Thyroid gland (tissue), 4 donors: ENCODE measurements around the gene RRP1B. TPM values are rescaled to one million over a fixed set of nuclear protein-coding genes. Genes with fewer than 3 reads are reported as not detected.

Experiments used
- DNase-seq, 2 donors: peaks; one replicate each; pipeline ENCODE4 v3.0.0-alpha.2; 2019
- H3K27ac ChIP-seq, 3 donors: fragments of 200-600 bp; sonication (generic); 1 replicate in 2 of 3; 2 replicates in 1 of 3; pipeline ENCODE4 v1.5.1; 2016 to 2019; ENCODE audit warnings: mild to moderate bottlenecking in 1 of 3, moderate library complexity in 1 of 3
- H3K27me3 ChIP-seq: fragments of 200-600 bp; sonication (generic); one replicate; pipeline ENCODE4 v1.5.1; 2019
- H3K36me3 ChIP-seq, 2 donors: fragments of 200-600 bp; sonication (generic); one replicate each; pipeline ENCODE4 v1.5.1; 2016 to 2019
- H3K4me1 ChIP-seq, 2 donors: fragments of 200-600 bp; sonication (generic); one replicate each; pipeline ENCODE4 v1.5.1; 2017 to 2019
- H3K4me3 ChIP-seq, 3 donors: fragments of 200-600 bp; sonication (generic); replicated peaks in 1 of 3; 1 replicate in 2 of 3; 2 replicates in 1 of 3; pipeline ENCODE4 v1.5.1; 2016; ENCODE audit warnings: mild to moderate bottlenecking in 1 of 3
- H3K9me3 ChIP-seq: fragments of 200-600 bp; sonication (generic); one replicate; pipeline ENCODE4 v1.5.1; 2017
- POLR2A ChIP-seq, 2 donors: fragments of 450-650 bp; IDR thresholded peaks; one replicate each; pipeline ENCODE4 v1.6.1; 2017; ENCODE audit warnings: antibody characterized with exemption in 2 of 2, mild to moderate bottlenecking in 2 of 2, moderate library complexity in 1 of 2
- WGBS, 2 donors: methylation state at CpG; one replicate each; pipeline ENCODE4 v1.1.5; 2017; 5-methylcytosine and 5-hydroxymethylcytosine counted together
- intact Hi-C: fragments of 100-400 bp; cut with DNase I; formaldehyde crosslinking; loops from one replicate; pipeline ENCODE4 v1.15.1; 2023
- total RNA-seq, 4 donors: library from RNA; depleted of rRNA; stranded (reverse); fragments of >200 nt; gene quantifications; one replicate each; pipeline ENCODE4 v1.2.3, GENCODE V29; 2016
- TF ChIP-seq, protein P1 (sequence below), 6 experiments: fragments of 200-600 bp in 3 of 6; fragments of 450-650 bp in 3 of 6; sonication (generic) in 3 of 6; IDR thresholded peaks; one replicate each; pipeline ENCODE4 v1.5.1; 2016 to 2019; ENCODE audit warnings: antibody characterized with exemption in 6 of 6, mild to moderate bottlenecking in 2 of 6, inconsistent platforms in 1 of 6, moderate library complexity in 1 of 6

RRP1B gene
- total RNA-seq, 4 donors from 2014 or later: 19.7 to 22.8 (median 20.5) TPM

DNA sequence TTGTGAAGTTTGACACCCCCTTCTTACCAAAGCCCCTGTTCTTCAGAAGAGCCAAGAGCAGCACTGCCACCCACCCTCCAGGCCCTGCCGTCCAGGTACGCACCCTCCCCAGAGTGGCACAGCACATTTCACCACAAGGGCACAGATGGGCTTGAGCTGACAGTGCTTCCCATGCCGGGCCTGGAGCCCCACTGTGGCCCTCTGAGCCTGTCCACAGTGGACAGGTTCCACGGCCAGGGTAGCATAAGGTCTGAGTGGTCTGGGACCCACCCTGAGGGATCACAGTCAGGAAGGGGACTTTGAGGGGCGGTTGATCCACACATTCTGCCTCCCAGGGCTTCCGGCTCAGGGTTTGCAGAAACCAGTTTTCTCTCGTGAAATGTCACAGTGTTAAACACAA, 31.0 kb downstream of the RRP1B start:
- intact Hi-C loops: no loop called here
- Histone ChIP-seq H3K27ac (no peak overlapping the region), H3K27me3 (no peaks in the 10 kb centered on the region), H3K4me3 (no peak overlapping the region), H3K36me3 (peaks cover 47 to 77% of the 10 kb centered on the region in 2 donors), H3K4me1 (no peaks in the 10 kb centered on the region), H3K9me3 (no peaks in the 10 kb centered on the region)
- TF ChIP-seq POLR2A (IDR thresholded peaks at IDR 0.05): no peak
- TF ChIP-seq, protein P1, sequence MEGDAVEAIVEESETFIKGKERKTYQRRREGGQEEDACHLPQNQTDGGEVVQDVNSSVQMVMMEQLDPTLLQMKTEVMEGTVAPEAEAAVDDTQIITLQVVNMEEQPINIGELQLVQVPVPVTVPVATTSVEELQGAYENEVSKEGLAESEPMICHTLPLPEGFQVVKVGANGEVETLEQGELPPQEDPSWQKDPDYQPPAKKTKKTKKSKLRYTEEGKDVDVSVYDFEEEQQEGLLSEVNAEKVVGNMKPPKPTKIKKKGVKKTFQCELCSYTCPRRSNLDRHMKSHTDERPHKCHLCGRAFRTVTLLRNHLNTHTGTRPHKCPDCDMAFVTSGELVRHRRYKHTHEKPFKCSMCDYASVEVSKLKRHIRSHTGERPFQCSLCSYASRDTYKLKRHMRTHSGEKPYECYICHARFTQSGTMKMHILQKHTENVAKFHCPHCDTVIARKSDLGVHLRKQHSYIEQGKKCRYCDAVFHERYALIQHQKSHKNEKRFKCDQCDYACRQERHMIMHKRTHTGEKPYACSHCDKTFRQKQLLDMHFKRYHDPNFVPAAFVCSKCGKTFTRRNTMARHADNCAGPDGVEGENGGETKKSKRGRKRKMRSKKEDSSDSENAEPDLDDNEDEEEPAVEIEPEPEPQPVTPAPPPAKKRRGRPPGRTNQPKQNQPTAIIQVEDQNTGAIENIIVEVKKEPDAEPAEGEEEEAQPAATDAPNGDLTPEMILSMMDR (IDR thresholded peaks at IDR 0.05): no peak
- DNase-seq: no peak
- 90 to 97% methylated on average over 2 to 6 of the region's 7 CpGs for WGBS, 2 donors

DNA sequence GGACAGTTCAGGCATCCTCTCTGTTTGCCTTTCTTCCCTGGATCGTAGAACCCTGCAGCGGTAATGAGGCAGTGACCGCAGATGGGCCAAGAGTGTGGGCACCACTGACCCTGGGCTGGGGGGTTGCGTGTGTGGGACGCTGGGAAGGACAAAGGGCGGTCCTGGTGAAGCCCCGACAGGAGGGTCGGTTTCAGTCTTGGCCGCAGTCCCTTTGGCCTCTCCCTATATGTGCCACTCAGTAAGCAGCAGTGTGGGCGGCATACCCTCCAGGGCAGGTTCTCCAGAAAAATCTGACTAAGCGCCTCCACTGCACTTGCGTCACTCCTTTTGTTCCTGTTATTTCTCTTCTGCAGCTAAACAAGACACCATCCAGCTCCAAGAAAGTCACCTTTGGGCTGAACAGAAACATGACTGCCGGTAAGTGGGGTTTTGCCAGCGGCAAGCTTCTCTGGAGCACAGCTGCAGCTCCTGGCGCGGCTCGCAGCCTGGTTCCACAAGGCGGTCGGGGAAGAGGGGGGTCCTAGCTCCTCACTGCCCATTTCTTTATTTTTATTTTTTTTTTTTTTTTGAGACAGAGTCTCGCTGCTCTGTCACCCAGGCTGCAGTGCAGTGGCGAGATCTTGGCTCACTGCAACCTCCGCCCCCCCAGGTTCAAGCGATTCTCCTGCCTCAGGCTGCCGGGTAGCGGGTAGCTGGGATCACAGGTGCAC, 31.9 kb downstream of the RRP1B start:
- TF ChIP-seq, protein P1 (IDR thresholded peaks at IDR 0.05): no peak
- no peak for TF ChIP-seq POLR2A (IDR thresholded peaks at IDR 0.05)
- 97% methylated on average over 25 of the region's 25 CpGs for WGBS, 2 donors
- no peak overlapping the region for H3K27ac ChIP-seq
- H3K9me3 ChIP-seq: no peaks in the 10 kb centered on the region
- H3K4me3 ChIP-seq: no peak overlapping the region
- intact Hi-C loops: no loop called here
- peaks cover 38 to 70% of the 10 kb centered on the region in 2 donors for H3K36me3 ChIP-seq
- no peaks in the 10 kb centered on the region for H3K27me3 ChIP-seq
- no peak for DNase-seq
- no peaks in the 10 kb centered on the region for H3K4me1 ChIP-seq

DNA sequence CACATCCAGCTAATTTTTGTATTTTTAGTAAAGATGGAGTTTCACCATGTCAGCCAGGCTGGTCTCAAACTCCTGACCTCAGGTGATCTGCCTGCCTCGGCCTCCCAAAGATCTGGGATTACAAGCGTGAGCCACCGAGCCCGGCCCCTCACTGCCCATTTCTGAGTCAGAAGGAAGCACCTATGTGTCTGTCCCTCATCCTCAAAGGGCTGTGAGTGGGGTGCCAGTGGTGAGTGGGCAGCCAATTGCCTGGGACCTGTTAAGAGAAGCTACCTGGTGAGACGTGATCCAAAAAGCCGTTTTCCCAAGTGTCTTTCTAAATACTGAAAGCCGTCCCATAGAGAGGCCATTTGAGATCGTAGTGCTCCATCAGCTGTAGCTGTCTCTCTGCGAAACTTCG, 32.4 kb downstream of the RRP1B start:
- 91 to 96% methylated on average over 10 of the region's 10 CpGs for WGBS, 2 donors
- intact Hi-C loops: no loop called here
- TF ChIP-seq, protein P1 (IDR thresholded peaks at IDR 0.05): no peak
- TF ChIP-seq POLR2A (IDR thresholded peaks at IDR 0.05): no peak
- Histone ChIP-seq H3K9me3 (no peaks in the 10 kb centered on the region), H3K36me3 (peaks cover 32 to 64% of the 10 kb centered on the region in 2 donors), H3K4me3 (no peak overlapping the region), H3K27me3 (no peaks in the 10 kb centered on the region), H3K27ac (no peak overlapping the region), H3K4me1 (no peaks in the 10 kb centered on the region)
- no peak for DNase-seq

DNA sequence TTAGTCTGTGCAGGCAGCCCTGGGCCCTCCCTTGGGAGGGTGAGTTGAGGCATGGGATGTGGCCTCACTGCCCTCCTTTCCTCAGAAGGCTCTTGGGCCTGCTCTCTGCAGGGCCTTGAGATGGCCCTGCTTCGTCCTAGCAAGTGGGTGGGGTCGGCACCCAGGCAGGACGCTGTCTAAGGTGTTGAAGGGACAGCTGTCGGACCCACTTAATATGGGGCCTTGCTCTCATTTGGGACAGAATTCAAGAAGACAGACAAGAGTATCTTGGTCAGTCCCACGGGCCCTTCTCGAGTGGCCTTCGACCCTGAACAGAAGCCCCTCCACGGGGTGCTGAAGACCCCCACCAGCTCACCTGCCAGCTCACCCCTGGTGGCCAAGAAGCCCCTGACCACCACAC, 33.6 kb downstream of the RRP1B start:
- H3K9me3 ChIP-seq: no peaks in the 10 kb centered on the region
- H3K36me3 ChIP-seq: peaks cover 21 to 53% of the 10 kb centered on the region in 2 donors
- no peak overlapping the region for H3K4me3 ChIP-seq
- no peak for DNase-seq
- no peaks in the 10 kb centered on the region for H3K4me1 ChIP-seq
- no peak overlapping the region for H3K27ac ChIP-seq
- TF ChIP-seq, protein P1 (IDR thresholded peaks at IDR 0.05): no peak
- no peak for TF ChIP-seq POLR2A (IDR thresholded peaks at IDR 0.05)
- intact Hi-C loops: no loop called here
- 96 to 97% methylated on average over 6 to 8 of the region's 8 CpGs for WGBS, 2 donors
- H3K27me3 ChIP-seq: no peaks in the 10 kb centered on the region

DNA sequence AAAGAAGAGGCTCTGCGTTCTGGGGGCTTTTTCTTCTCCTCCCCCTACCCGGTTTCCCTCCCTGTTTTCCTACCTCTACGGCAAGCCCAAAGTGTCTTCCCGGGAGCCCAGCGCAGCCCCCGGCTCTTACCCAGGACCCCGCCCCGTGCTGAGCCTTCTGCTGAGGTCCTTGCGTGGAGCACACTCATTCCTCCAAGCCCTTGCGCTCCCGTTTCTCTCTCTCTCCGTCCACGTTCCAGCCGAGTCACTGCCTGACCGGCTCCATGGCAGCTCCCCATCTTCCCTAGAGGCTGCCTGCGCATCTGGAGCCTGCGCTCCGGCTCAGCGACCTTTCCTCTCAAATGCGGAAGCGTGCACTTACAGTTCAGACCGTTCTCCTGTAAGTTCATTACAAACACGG, 34.6 kb downstream of the RRP1B start:
- 96% methylated on average over 23 of the region's 23 CpGs for WGBS, 2 donors
- peaks cover 10 to 46% of the 10 kb centered on the region in 2 donors for H3K36me3 ChIP-seq
- no peak overlapping the region for H3K4me3 ChIP-seq
- H3K9me3 ChIP-seq: no peaks in the 10 kb centered on the region
- H3K4me1 ChIP-seq: no peaks in the 10 kb centered on the region
- TF ChIP-seq, protein P1 (IDR thresholded peaks at IDR 0.05): no peak
- TF ChIP-seq POLR2A (IDR thresholded peaks at IDR 0.05): no peak
- no peak for DNase-seq
- intact Hi-C loops: no loop called here
- no peaks in the 10 kb centered on the region for H3K27me3 ChIP-seq
- H3K27ac ChIP-seq: no peak overlapping the region
